H1 (cell line): ENCODE data around the gene STIMATE. TPM values are rescaled to one million over a fixed set of nuclear protein-coding genes. Genes with fewer than 3 reads are reported as not detected.
A peak's percentile ranks its signal among the peaks of the same experiment; 100 is the strongest.

Experiments used
- EZH2 ChIP-seq: fragments of 200-600 bp; sonication (generic); IDR thresholded peaks from 2 replicates; pipeline ENCODE4 v1.7.1; 2012; ENCODE audit warnings: low read depth, mild to moderate bottlenecking, moderate library complexity, low read length, inconsistent platforms; ENCODE audit not compliant: severe bottlenecking
- HDAC2 ChIP-seq, 2 experiments: fragments of 300-600 bp in 1 of 2; sonication (generic) in 1 of 2; IDR thresholded peaks; 2 replicates each; pipeline ENCODE4 v1.6.1; 2011 to 2012; ENCODE audit warnings: low read depth in 2 of 2, low read length in 2 of 2, mild to moderate bottlenecking in 2 of 2, moderate library complexity in 2 of 2, borderline replicate concordance in 1 of 2, inconsistent platforms in 1 of 2
- HDAC6 ChIP-seq: IDR thresholded peaks from one replicate; pipeline ENCODE4 v1.7.1; 2012; ENCODE audit warnings: low read depth, mild to moderate bottlenecking, inconsistent platforms, low read length, moderate library complexity
- polyA plus RNA-seq, 7 experiments: library from polyadenylated mRNA; depleted of rRNA in 3 of 7; stranded (reverse) in 5 of 7; unstranded in 2 of 7; fragments of >200 nt in 5 of 7; fragments of 200-250 nt in 2 of 7; gene quantifications; 1 replicate in 5 of 7; 2 replicates in 1 of 7; 4 replicates in 1 of 7; pipeline versions ENCODE4 v1.2.1 to v1.2.3, GENCODE V29; 2011 to 2013; ENCODE audit warnings: missing spikeins in 2 of 7, mixed read lengths in 2 of 7
- total RNA-seq: library from RNA; stranded (reverse); fragmentation: NEBNext Ultra II Directional; extraction: Animal tissue kit (Norgen Biotek cat#: 25700); gene quantifications from 2 replicates; pipeline ENCODE4 v1.2.1, GENCODE V29; 2021
- TF ChIP-seq, protein P1 (sequence below), 3 experiments: IDR thresholded peaks; 1 replicate in 2 of 3; 2 replicates in 1 of 3; pipeline versions ENCODE4 v1.5.1 to v1.6.1; 2011; ENCODE audit warnings: low read length in 3 of 3, mild to moderate bottlenecking in 3 of 3, inconsistent platforms in 2 of 3, low read depth in 1 of 3, moderate library complexity in 1 of 3; ENCODE audit not compliant: insufficient read depth in 1 of 3; ENCODE audit errors: control extremely low read depth in 1 of 3

The STIMATE gene
- total and polyA plus RNA-seq, 2 of the 8 experiments (the other 6 are each of a cell fraction or from before 2014, with no cell fraction given): 17.5 to 22.1 TPM

DNA sequence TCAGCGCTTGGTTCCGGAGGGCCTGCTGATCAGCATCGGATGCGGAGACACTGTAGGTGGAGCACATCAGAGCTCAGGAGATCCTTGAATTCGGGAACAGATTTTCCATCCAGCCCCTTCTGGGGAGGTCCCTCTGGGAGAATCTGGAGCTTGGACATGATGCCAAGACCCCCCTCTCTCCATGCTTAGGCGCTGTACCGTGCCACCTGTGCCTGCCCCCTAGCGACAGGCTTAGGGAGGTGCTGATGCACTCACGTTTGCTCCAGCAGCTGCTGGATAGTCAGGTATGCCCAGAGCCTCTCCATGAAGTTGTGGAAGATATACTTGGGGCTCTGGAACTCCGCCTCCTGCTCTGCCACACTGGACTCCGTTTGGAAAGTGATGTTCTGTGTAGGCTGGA lies 76.6 kb downstream of the STIMATE start (continued):
- TF ChIP-seq, protein P1, sequence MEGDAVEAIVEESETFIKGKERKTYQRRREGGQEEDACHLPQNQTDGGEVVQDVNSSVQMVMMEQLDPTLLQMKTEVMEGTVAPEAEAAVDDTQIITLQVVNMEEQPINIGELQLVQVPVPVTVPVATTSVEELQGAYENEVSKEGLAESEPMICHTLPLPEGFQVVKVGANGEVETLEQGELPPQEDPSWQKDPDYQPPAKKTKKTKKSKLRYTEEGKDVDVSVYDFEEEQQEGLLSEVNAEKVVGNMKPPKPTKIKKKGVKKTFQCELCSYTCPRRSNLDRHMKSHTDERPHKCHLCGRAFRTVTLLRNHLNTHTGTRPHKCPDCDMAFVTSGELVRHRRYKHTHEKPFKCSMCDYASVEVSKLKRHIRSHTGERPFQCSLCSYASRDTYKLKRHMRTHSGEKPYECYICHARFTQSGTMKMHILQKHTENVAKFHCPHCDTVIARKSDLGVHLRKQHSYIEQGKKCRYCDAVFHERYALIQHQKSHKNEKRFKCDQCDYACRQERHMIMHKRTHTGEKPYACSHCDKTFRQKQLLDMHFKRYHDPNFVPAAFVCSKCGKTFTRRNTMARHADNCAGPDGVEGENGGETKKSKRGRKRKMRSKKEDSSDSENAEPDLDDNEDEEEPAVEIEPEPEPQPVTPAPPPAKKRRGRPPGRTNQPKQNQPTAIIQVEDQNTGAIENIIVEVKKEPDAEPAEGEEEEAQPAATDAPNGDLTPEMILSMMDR (IDR thresholded peaks at IDR 0.05; ENCODE audit: control extremely low read depth in 1 of 3, insufficient read depth in 1 of 3, low read depth in 1 of 3, low read length in 3 of 3): peak in 2 of 3 experiments; percentile 90 to 98; a peak in 3 of 4 replicates
- TF ChIP-seq HDAC2 (IDR thresholded peaks at IDR 0.05; ENCODE audit: borderline replicate concordance in 1 of 2, low read depth in 2 of 2, low read length in 2 of 2) (no peak), EZH2 (no peak), HDAC6 (no peak)
- TF ChIP-seq, all 59 proteins: peak for 7
